ENCODE results near the gene SETDB2. TPM values are rescaled to one million over a fixed set of nuclear protein-coding genes. Genes with fewer than 3 reads are reported as not detected.

SETDB2 gene
- total RNA-seq, 1 donor from 2014 or later = 10.8 TPM

- Mint-ChIP-seq H3K27ac (peak overlapping the region; percentile 86), H3K9me3 (peaks cover 27% of the 10 kb centered on the region), H3K27me3 (ENCODE audit: low read depth) (no peaks in the 10 kb centered on the region), H3K4me3 (peak overlapping the region; percentile 63), H3K36me3 (peaks cover 22% of the 10 kb centered on the region), H3K4me1 (peaks cover 34% of the 10 kb centered on the region)
- no peak for TF ChIP-seq CTCF (IDR thresholded peaks at IDR 0.05; ENCODE audit: unreplicated experiment)
- no peak for DNase-seq (ENCODE audit: low spot score in 2 of 2, unreplicated experiment in 2 of 2)
Observed at GRCh38 chr13:49400755-49401659, 43.1 kb upstream of the SETDB2 start.

- H3K27ac Mint-ChIP-seq = no peak overlapping the region
- H3K4me3 Mint-ChIP-seq = no peak overlapping the region
- H3K9me3 Mint-ChIP-seq = peaks cover 27% of the 10 kb centered on the region
- peaks cover 24% of the 10 kb centered on the region for H3K4me1 Mint-ChIP-seq
- H3K27me3 Mint-ChIP-seq (ENCODE audit: low read depth) = no peaks in the 10 kb centered on the region
- no peak for DNase-seq (ENCODE audit: low spot score in 2 of 2, unreplicated experiment in 2 of 2)
- TF ChIP-seq CTCF (IDR thresholded peaks at IDR 0.05; ENCODE audit: unreplicated experiment) = no peak
- H3K36me3 Mint-ChIP-seq = peaks cover 22% of the 10 kb centered on the region
Observed at GRCh38 chr13:49403996-49404702, 39.9 kb upstream of the SETDB2 start.

GRCh38 chr13:49404703-49405020, 39.4 kb upstream of the SETDB2 start:
- H3K4me1 Mint-ChIP-seq = peaks cover 26% of the 10 kb centered on the region
- peaks cover 22% of the 10 kb centered on the region for H3K36me3 Mint-ChIP-seq
- no peak for TF ChIP-seq CTCF (IDR thresholded peaks at IDR 0.05; ENCODE audit: unreplicated experiment)

DNA sequence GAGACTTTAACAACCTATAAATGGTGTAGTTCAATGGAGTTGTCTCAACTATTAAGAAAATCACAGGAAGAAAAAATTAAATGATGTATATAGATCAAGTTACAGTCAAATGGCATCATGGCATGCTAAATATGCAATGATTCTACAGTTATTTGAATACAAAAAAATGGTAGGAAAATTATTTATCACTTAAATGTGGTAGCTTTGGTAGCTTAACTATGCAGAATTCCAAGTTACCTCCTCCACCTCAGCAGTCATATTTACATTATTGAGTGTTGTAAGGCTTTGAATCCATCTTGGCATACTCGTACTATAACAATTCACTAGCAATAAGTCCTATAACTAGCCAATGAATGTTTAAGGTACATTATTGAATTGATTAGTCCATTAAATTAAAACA, 37.0 kb upstream of the SETDB2 start:
- Mint-ChIP-seq H3K27me3 (ENCODE audit: low read depth) (no peaks in the 10 kb centered on the region), H3K9me3 (peaks cover 27% of the 10 kb centered on the region), H3K36me3 (peaks cover 22% of the 10 kb centered on the region), H3K27ac (no peak overlapping the region), H3K4me3 (no peak overlapping the region), H3K4me1 (peaks cover 7% of the 10 kb centered on the region)
- DNase-seq (ENCODE audit: low spot score in 2 of 2, unreplicated experiment in 2 of 2) = no peak
- no peak for TF ChIP-seq CTCF (IDR thresholded peaks at IDR 0.05; ENCODE audit: unreplicated experiment)

More at GRCh38 chr13:49404703-49405020, 39.4 kb upstream of the SETDB2 start:
- DNase-seq (ENCODE audit: low spot score in 2 of 2, unreplicated experiment in 2 of 2) = no peak
- Mint-ChIP-seq H3K27me3 (ENCODE audit: low read depth) (no peaks in the 10 kb centered on the region), H3K27ac (no peak overlapping the region), H3K4me3 (no peak overlapping the region), H3K9me3 (peaks cover 27% of the 10 kb centered on the region)

DNA sequence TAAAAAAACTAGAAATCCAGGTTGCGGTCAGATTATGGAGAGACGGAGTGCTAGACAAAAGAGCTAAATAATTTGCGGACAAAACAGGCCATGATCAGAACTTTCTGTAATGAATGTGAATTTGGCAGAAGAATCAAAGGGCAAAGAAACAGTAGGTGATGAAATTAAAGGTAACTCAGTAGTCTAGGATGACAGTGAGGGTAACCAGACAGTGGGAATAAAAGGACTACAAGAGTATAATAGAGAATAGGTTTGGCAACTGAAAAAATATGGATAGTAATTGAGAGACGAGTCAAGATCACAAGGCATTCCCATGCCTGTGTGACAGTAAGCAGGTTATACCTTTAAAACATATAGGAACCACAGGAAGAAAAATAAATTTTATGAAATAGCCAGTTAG, 36.1 kb upstream of the SETDB2 start:
- Mint-ChIP-seq H3K36me3 (peaks cover 22% of the 10 kb centered on the region), H3K9me3 (peaks cover 27% of the 10 kb centered on the region), H3K27me3 (ENCODE audit: low read depth) (no peaks in the 10 kb centered on the region), H3K4me1 (peaks cover 3% of the 10 kb centered on the region), H3K27ac (no peak overlapping the region), H3K4me3 (no peak overlapping the region)
- TF ChIP-seq CTCF (IDR thresholded peaks at IDR 0.05; ENCODE audit: unreplicated experiment) = no peak
- no peak for DNase-seq (ENCODE audit: low spot score in 2 of 2, unreplicated experiment in 2 of 2)

Data from mesothelial cell of epicardium (in vitro differentiated cells).